GM06990 (cell line): Measurements from ENCODE around the gene MAN2A2.

Experiments used
- DNase-seq: peaks from one replicate; pipeline ENCODE4 v3.0.0-alpha.2; 2011; ENCODE audit not compliant: insufficient read length; ENCODE audit errors: extremely low read depth
- H3K27me3 ChIP-seq: replicated peaks from 2 replicates; pipeline ENCODE4 v1.6.0; 2011; ENCODE audit warnings: low read length; ENCODE audit not compliant: control insufficient read depth, insufficient read depth
- H3K36me3 ChIP-seq: 2 replicates; pipeline ENCODE4 v1.5.1; 2011; ENCODE audit warnings: low read length; ENCODE audit not compliant: control insufficient read depth, insufficient read depth
- H3K4me3 ChIP-seq: replicated peaks from 2 replicates; pipeline ENCODE4 v1.5.1; 2011; ENCODE audit warnings: low read depth, mild to moderate bottlenecking, control low read depth, low read length
- TF ChIP-seq, protein P1 (sequence below): IDR thresholded peaks from 2 replicates; pipeline ENCODE4 v1.5.1; 2011; ENCODE audit warnings: low read length, control low read depth, mild to moderate bottlenecking, inconsistent platforms; ENCODE audit not compliant: insufficient read depth, poor library complexity, severe bottlenecking

The MAN2A2 gene

DNA sequence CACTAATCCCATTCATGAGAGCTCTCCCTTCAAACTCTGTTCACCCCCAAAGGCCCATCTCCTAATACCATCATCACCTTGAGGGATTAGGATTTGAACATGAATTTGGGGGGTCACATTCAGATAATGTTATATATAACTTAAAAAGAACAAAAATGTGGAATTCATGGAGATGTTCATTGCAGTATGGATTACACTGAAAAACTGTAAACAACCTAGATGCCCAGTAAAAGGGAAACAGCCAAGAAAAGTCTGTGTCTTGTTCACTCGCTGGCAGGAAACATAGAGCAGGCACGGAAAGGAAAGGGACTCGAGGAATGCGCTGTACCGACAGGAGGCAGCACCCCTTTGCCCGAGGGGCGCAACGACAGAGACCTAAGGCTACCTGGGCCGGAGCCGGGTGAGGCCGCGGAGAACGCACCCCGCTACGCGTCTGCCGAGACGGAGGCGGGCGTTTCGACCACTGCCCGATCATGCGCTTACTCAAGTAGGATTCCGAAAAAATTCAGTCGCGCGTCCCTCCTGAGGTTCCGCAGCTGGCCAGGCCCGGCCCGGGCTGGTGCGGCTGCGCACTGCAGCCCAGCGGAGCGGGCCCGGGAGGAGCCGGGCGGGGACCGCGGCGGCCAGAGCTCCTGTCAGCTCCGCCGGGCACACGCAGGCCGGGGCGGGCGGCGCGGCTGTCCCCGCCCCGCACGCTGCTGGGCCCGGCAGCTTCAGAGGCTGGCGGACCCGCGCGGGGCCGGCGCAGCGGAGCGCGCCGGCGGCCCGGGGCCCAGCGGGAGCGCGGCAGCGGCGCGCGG lies 862 bp upstream of the MAN2A2 start:
- H3K27me3 ChIP-seq: no peaks in the 10 kb centered on the region
- peak overlapping the region; percentile 80 for H3K4me3 ChIP-seq
- TF ChIP-seq, protein P1, sequence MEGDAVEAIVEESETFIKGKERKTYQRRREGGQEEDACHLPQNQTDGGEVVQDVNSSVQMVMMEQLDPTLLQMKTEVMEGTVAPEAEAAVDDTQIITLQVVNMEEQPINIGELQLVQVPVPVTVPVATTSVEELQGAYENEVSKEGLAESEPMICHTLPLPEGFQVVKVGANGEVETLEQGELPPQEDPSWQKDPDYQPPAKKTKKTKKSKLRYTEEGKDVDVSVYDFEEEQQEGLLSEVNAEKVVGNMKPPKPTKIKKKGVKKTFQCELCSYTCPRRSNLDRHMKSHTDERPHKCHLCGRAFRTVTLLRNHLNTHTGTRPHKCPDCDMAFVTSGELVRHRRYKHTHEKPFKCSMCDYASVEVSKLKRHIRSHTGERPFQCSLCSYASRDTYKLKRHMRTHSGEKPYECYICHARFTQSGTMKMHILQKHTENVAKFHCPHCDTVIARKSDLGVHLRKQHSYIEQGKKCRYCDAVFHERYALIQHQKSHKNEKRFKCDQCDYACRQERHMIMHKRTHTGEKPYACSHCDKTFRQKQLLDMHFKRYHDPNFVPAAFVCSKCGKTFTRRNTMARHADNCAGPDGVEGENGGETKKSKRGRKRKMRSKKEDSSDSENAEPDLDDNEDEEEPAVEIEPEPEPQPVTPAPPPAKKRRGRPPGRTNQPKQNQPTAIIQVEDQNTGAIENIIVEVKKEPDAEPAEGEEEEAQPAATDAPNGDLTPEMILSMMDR: peak; percentile 89
- peaks cover 21% of the 10 kb centered on the region for H3K36me3 ChIP-seq
- peak; percentile 91 for DNase-seq

DNA sequence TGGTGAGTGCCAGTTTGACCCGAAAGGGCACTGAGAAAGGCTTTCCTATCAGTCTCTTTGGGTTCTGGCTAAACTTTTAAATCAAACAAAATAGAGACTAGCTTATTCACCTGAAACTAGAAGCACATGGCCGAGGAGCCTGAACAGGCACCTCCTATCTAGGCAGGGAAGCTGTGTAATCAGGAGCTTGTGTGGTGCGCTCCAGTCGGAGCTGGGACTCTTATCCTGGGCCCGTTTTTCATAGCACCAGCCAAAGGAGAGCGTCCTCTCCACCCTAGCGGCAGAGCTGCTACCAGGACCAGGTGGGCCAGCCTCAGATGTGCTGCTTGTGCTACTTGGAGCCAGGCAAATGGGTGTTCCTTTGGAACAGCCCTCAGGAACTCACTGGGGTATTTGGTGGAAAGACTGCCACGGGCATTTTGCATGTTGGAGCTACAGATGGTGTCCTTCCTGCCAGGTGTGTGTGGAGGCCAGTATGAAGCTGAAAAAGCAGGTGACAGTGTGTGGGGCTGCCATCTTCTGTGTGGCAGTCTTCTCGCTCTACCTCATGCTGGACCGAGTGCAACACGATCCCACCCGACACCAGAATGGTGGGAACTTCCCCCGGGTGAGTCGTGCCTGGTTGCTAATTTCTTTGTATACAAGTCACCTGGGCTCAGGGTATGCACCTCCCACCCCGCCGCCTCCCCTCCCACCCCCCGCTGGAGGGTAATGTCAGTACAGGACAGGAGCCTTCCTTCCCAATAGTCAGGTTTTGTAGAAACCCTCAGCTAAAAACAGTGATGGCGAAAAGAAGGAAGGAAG lies 833 bp downstream of the MAN2A2 start:
- Histone ChIP-seq H3K36me3 (peaks cover 30% of the 10 kb centered on the region), H3K4me3 (peak overlapping the region; percentile 80), H3K27me3 (no peaks in the 10 kb centered on the region)
- DNase-seq: no peak
- TF ChIP-seq, protein P1: no peak

DNA sequence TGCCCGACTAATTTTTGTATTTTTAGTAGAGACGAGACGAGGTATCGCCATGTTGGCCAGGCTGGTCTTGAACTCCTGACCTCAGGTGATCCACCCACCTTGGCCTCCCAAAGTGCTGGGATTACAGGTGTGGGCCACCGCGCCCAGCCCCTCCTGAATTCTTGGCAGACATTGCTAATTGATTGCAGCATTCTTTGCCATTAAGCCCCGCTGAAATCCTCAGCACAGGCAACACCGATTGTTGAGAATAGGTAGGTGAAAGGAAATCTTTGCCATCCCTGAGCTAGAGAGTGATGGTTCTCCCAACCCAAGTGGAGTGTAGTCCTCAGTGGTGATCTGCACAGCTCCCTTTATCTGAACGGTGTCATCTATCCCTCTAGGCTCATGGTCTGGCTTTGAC lies 1.6 kb downstream of the MAN2A2 start:
- Histone ChIP-seq H3K4me3 (no peak overlapping the region), H3K36me3 (peaks cover 35% of the 10 kb centered on the region), H3K27me3 (no peaks in the 10 kb centered on the region)
- TF ChIP-seq, protein P1: no peak
- no peak for DNase-seq

DNA sequence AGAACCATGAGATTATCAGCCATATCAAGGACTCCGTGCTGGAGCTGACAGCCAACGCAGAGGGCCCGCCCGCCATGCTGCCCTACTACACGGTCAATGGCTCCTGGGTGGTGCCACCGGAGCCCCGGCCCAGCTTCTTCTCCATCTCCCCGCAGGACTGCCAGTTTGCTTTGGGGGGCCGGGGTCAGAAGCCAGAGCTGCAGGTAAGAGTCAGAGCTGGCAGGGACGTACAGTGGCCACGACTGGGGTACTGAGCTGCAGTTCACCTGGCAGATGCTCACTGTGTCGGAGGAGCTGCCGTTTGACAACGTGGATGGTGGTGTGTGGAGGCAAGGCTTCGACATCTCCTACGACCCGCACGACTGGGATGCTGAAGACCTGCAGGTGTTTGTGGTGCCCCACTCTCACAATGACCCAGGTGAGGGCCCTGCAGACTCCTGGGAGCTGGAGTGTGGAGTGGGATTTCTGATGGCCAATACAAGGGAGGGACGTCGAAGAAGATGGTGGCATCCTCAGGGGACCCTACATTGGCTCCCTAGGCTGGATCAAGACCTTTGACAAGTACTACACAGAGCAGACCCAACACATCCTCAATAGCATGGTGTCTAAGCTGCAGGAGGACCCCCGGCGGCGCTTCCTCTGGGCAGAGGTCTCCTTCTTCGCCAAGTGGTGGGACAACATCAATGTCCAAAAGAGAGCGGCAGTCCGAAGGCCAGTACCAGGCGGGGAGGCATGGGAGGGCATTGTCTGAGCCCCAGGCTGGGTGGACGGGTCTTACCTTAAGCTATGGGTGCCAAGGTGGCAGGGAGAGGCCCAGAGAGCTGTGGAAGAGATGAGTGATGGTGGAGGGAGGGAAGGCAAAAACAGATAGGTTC lies 2.4 kb downstream of the MAN2A2 start:
- Histone ChIP-seq H3K36me3 (peaks cover 40% of the 10 kb centered on the region), H3K4me3 (no peak overlapping the region), H3K27me3 (no peaks in the 10 kb centered on the region)
- DNase-seq: no peak
- TF ChIP-seq, protein P1: no peak

DNA sequence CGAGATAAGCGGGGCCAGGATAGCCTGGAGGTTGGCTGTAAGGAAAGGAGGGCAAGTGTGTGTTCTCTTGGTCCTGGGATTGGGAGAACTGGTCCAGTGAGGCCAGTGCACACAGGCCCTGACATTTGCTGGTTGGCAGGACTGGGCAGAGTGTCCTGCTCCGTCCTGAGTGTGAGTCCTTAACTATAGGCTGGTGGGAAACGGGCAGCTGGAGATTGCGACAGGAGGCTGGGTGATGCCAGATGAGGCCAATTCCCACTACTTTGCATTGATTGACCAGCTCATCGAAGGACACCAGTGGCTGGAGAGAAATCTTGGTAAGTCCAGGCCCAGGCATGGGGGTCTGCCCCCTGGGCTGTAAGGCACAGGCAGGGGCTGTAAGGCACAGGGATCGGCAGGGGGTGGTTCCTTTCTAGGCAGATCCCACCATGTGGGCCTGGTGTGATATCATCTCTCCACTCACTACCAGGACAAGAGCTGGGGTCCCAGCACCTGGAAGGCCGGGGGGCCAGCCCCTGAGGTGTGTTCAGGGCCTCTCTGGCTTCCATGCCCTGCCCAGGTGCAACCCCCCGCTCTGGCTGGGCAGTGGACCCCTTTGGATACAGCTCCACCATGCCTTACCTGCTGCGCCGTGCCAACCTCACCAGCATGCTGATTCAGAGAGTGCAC lies 3.2 kb downstream of the MAN2A2 start:
- TF ChIP-seq, protein P1: no peak
- peaks cover 47% of the 10 kb centered on the region for H3K36me3 ChIP-seq
- H3K4me3 ChIP-seq: no peak overlapping the region
- H3K27me3 ChIP-seq: no peaks in the 10 kb centered on the region
- DNase-seq: no peak
